ENCODE results near the gene BMPR1B.

- TF ChIP-seq CTCF (IDR thresholded peaks at IDR 0.05 in 8 of 11, conservative IDR thresholded peaks at IDR 0.05 in 3 of 11) = no peak
- no peak for TF ChIP-seq POLR2A (IDR thresholded peaks at IDR 0.05)
Measured at GRCh38 chr4:95049551-95050233, 291.9 kb downstream of the BMPR1B start.
